Measurements from ENCODE around the gene CHD1.

CHD1 gene

DNA sequence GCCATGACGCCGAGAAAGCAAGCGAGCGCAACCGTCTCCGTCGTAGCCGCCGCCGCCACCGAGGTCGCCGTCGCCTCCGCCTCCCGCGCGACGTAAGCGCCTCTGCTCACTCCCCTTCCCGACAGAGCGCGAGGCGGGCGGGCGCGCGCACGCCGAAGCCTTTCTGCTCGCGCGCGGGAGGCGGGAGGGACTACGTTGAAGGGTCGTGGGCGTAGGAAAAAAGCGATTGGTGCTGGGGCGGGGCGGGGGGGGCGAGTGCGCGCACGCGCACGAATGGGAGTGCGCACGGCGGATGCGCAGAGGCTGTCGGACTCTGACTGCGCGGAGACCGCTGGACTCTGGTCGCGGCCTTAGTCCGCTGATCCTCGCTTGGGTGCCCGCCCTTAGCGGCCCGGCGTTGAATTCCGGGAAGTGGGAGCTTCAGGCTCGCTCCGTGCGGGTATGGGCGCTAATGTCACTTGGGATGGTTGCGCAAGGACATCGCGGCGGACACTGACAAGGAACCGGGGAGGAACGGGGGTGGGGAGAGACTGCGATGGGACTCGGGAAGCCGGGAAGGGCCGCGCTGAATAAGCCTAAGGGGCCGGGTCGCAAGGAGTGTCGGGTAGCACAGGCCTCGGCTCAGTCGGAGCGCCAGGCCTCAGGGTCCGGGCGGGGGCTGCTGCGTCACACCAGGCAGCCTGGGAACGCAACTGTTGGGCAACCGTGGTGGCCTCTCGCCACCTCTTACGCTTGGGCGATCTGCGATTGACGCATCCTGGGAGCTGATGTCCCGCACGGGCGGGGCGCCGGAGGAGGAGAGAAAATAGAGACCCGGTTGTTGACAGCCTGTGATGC is at the start of gene CHD1:
TSS of gene CHD1 (minus strand) at position 135 of the 837 bp plus-strand sequence. CDS start 2,621 bp downstream, outside the sequence.
- peak; percentile 98 for DNase-seq (ENCODE audit: low spot score)
- H3K27ac ChIP-seq = peak within 1 kb of the TSS; percentile 100
- ChIA-PET POLR2A (ENCODE audit: low non-redundant PET) (interaction anchor here (0.5 to 0.7 kb wide), 5 partner anchors 10 to 1613 kb away, joined by 3 to 6 read pairs (median 4); no protein-coding TSS in a partner anchor), CTCF (interaction anchor here (0.6 to 1.8 kb wide), 3 partner anchors 51 to 104 kb away, joined by 3 to 13 read pairs (median 3); no protein-coding TSS in a partner anchor)
- TF ChIP-seq, protein P1, sequence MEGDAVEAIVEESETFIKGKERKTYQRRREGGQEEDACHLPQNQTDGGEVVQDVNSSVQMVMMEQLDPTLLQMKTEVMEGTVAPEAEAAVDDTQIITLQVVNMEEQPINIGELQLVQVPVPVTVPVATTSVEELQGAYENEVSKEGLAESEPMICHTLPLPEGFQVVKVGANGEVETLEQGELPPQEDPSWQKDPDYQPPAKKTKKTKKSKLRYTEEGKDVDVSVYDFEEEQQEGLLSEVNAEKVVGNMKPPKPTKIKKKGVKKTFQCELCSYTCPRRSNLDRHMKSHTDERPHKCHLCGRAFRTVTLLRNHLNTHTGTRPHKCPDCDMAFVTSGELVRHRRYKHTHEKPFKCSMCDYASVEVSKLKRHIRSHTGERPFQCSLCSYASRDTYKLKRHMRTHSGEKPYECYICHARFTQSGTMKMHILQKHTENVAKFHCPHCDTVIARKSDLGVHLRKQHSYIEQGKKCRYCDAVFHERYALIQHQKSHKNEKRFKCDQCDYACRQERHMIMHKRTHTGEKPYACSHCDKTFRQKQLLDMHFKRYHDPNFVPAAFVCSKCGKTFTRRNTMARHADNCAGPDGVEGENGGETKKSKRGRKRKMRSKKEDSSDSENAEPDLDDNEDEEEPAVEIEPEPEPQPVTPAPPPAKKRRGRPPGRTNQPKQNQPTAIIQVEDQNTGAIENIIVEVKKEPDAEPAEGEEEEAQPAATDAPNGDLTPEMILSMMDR (conservative IDR thresholded peaks at IDR 0.05; ENCODE audit: low read depth) = no peak

DNA sequence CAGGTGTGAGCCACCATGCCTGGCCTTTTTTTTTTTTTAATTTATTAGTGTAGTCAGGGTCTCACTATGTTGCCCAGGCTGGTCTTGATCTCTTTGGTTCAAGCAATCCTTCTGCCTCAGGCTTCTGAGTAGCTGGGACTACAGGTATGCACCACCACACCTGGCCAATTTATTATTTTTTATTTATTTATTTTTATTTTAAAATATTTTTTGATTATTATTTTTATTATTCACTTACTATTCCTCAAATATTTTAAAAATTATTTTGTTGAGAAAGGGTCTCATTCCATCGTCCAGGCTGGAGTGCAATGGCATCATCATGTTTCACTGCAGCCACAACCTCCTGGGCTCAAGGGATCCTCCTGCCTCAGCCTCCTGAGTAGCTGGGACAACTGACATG is 49.7 kb upstream of the CHD1 start:
- H3K27ac ChIP-seq = no peak overlapping the region
- TF ChIP-seq, protein P1 (conservative IDR thresholded peaks at IDR 0.05; ENCODE audit: low read depth) = no peak
- POLR2A ChIA-PET (ENCODE audit: low non-redundant PET) = interaction anchor here (0.7 kb wide), 1 partner anchor 15 kb away, joined by 6 read pairs; no protein-coding TSS in a partner anchor
- CTCF ChIA-PET = no interaction called here
- no peak for DNase-seq (ENCODE audit: low spot score)

DNA sequence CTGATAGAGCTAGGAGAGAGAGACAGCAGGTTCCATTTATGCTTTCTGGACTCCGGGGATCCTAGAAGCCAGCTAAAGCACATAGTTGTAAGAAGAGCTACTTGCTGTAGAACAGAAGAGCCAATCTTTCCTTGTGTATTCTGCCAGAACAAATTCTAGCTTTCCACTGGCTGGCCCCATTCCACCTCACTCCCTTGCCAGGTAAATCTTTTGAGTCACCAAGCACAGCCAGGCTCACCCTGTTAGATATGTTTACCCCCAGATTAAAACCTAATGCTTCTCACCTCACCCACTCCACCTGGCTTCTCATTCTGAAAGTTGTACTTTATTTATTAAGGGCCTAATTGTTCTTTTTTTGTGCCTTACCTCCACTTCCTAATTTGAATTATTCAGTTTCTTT is 48.9 kb upstream of the CHD1 start:
- ChIA-PET POLR2A (ENCODE audit: low non-redundant PET) (no interaction called here), CTCF (interaction anchor here (0.6 kb wide), 1 partner anchor 1670 kb away, joined by 3 read pairs; no protein-coding TSS in a partner anchor)
- peak; percentile 34 for DNase-seq (ENCODE audit: low spot score)
- H3K27ac ChIP-seq = no peak overlapping the region
- TF ChIP-seq, protein P1 (conservative IDR thresholded peaks at IDR 0.05; ENCODE audit: low read depth) = no peak

DNA sequence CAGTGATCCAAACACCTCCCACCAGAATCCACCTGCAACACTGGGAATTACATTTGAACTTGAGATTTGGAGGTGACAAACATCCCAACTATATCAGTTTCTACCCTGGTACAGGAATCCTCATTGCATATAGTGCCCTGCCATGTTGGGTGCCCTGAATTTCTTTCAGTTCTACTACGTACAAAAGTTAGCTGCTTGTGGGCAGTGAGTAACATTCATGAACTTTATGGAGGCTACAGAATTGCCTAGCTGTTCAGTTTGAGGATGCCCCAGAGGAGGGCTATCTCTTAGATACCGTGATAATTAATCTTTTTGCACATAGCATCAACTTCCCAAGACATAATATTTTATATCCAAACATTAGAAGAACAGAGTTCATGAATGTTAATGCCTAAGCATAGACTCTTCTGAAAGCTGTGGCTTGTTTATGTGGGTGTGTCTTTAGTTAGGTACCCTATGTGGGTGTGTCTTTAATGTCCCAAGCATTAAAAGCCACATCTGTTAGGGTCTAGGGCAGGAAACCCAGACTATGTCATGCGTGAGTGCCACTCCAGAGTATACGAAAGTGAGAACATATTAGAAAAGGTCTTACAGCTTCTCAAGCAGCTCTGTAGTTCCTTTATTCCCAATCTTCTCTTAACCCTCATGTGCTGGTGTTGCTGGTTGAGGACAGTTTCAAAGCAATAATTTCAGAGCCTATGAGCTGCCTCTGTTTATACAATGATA is 47.0 kb upstream of the CHD1 start:
- ChIA-PET POLR2A (ENCODE audit: low non-redundant PET) (no interaction called here), CTCF (no interaction called here)
- H3K27ac ChIP-seq = no peak overlapping the region
- TF ChIP-seq, protein P1 (conservative IDR thresholded peaks at IDR 0.05; ENCODE audit: low read depth) = no peak
- no peak for DNase-seq (ENCODE audit: low spot score)

DNA sequence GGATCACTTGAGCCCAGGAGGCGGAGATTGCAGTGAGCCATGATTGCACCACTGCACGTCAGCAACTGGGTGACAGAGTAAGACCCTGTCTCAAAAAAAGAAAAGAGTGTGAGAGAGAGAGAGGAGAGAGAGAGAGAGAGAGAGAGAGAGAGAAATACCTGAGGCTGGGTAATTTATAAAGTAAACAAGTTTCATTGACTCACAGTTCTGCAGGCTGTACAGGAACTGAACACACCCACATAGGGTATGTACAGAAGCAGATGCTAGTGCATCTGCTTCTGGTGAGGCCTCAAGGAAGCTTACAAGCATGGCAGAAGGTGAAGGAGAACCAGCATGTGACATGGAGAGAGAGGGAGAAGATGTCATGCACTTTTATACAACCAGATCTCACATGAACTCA is 46.4 kb upstream of the CHD1 start:
- POLR2A ChIA-PET (ENCODE audit: low non-redundant PET) = no interaction called here
- TF ChIP-seq, protein P1 (conservative IDR thresholded peaks at IDR 0.05; ENCODE audit: low read depth) = no peak
- no peak overlapping the region for H3K27ac ChIP-seq
- peak; percentile 34 for DNase-seq (ENCODE audit: low spot score)
- CTCF ChIA-PET = interaction anchor here (0.7 kb wide), 1 partner anchor 952 kb away, joined by 3 read pairs; no protein-coding TSS in a partner anchor

DNA sequence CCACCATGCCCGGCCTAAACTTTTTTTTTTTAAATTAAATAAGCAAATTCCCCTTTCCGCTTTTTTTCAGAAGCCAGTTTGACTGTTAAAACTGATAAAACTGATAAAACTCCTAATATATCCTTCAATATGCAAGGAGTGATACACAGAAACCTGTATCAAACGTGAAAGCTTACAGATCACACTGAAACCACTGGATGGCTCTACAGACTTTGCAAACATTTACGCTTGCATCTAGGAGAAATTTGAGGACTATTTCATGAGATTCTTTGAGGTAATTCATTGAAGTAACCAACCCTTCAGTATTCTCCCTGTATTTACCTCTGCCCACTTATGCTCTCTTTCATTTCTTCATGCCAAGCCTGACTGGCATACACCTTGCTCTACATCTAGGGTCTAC is 40.6 kb upstream of the CHD1 start:
- no peak overlapping the region for H3K27ac ChIP-seq
- no peak for DNase-seq (ENCODE audit: low spot score)
- ChIA-PET POLR2A (ENCODE audit: low non-redundant PET) (no interaction called here), CTCF (no interaction called here)
- TF ChIP-seq, protein P1 (conservative IDR thresholded peaks at IDR 0.05; ENCODE audit: low read depth) = no peak

Data from RWPE1 (cell line).